ENCODE data around the gene SV2A.
"Not testable (repeated sequence)": the region's sequence is repeated elsewhere in the genome, so short reads cannot be mapped to it uniquely, and the experiment has no call there.

The SV2A gene

GRCh38 chr1:149917571-149918144 lies at the start of gene SV2A:
Gene SV2A (minus strand): TSS chr1:149917844. CDS start chr1:149913840, 4,004 bp downstream.
- peak; percentile 39 for DNase-seq (ENCODE audit: low read depth)

GRCh38 chr1:149967041-149967440 lies 49.4 kb upstream of the SV2A start:
- DNase-seq (ENCODE audit: low read depth), result no peak

DNA sequence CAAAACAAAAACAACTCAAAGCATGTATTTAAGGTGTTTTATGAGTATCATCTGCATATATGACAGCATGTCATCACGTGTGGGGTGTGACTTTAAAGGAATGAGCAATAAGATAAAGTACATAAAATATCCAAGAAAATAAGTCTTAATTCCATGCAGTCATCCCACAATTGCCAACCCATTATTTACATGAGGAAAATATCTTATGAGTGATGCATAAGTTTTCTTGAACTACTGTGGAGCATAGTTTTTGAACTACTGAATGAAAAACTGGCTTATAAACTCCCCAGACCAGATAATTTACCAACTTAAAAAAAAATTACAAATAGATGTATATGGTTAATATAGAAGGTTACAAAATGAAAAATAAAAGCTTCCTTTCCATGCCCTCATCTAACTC lies 48.8 kb upstream of the SV2A start:
- no peak for DNase-seq (ENCODE audit: low read depth)

GRCh38 chr1:149965440-149965839 lies 47.8 kb upstream of the SV2A start:
- DNase-seq (ENCODE audit: low read depth), result no peak

DNA sequence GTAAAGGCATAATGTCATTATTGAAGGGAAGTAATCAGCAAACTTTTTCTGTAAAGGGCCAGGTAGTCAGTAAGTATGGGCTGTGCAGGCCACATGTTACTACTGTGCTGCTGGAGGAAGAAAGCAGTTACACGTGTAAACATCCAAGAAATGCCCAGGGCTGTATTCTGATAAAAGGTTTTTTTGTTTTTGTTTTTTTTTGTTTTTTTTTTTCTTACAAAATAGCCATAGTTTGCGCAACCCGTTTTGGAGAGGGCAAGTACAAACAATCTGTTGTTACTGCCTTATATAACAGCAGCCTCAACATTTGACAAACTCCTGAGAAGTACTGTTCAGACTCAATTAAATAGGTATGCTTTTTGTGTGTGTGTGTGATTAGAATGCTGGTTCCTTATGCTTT lies 45.7 kb upstream of the SV2A start:
- no peak for DNase-seq (ENCODE audit: low read depth)

- DNase-seq (ENCODE audit: low read depth), result no peak
These were observed 45.1 kb upstream of the SV2A start for GRCh38 chr1:149962736-149963135.

- DNase-seq (ENCODE audit: low read depth), result no peak
These were observed 44.5 kb upstream of the SV2A start for GRCh38 chr1:149962039-149962647.

- not testable (repeated sequence) for DNase-seq (ENCODE audit: low read depth)
These were observed 39.9 kb upstream of the SV2A start for GRCh38 chr1:149957548-149957947.

- no peak for DNase-seq (ENCODE audit: low read depth)
These were observed 32.3 kb upstream of the SV2A start for GRCh38 chr1:149949911-149950310.

DNA sequence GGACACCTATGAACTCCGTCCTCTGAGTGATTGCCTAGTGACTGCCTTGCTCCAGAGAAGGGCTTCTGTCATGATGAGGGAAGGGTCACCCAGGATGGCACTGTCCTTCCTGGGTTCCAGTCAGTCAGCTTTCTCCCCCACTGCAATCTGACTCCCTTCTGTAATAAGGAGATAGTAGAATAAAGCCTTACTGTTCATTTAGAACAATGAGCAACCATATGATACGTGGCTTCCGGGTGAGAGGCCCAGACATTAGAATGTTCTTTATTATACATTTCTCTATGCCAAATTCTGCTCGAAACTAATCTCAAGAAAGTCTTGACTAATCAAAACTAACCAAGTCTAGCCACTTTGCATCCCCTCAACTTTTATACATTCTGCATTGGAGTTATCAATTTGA lies 27.6 kb upstream of the SV2A start:
- no peak for DNase-seq (ENCODE audit: low read depth)

- no peak for DNase-seq (ENCODE audit: low read depth)
These were observed 25.2 kb upstream of the SV2A start for GRCh38 chr1:149942885-149943284.

GRCh38 chr1:149942207-149942606 lies 24.6 kb upstream of the SV2A start:
- DNase-seq (ENCODE audit: low read depth), result no peak

DNA sequence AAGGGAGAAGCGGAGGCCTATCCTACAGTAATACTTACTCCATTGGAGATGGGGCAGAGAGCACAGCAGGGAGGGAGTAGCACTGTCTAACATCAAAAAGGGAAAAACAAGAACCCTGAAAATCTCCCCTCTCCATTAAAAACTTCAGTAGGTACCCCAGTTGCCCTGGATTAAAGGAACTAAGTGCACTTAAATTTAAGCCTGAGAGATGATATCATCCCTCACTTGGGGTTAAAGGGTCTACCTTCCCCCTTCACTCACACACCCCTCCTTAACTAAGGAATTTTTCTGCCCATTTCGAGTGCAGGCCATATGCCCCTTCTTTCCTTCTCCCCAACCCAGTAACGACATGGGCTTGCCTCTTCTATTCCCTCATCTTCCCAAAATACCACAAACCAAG lies 22.8 kb upstream of the SV2A start:
- no peak for DNase-seq (ENCODE audit: low read depth)

DNA sequence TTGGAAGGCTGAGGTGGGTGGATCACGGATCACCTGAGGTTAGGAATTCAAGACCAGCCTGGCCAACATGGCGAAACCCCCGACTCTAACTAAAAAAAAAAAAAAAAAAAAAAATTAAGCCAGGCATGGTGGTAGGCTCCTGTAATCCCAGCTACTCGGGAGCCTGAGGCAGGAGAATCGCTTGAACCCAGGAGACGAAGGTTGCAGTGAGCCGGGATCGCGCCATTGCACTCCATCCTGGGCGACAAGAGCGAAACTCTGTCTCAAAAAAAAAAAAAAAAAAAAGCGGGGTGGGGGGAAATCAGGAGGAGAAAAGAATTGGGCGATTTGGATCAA lies 21.0 kb upstream of the SV2A start:
- DNase-seq (ENCODE audit: low read depth), result not testable (repeated sequence)

- no peak for DNase-seq (ENCODE audit: low read depth)
These were observed 20.1 kb upstream of the SV2A start for GRCh38 chr1:149937759-149938158.

GRCh38 chr1:149936992-149937705 lies 19.5 kb upstream of the SV2A start:
- DNase-seq (ENCODE audit: low read depth), result no peak

DNA sequence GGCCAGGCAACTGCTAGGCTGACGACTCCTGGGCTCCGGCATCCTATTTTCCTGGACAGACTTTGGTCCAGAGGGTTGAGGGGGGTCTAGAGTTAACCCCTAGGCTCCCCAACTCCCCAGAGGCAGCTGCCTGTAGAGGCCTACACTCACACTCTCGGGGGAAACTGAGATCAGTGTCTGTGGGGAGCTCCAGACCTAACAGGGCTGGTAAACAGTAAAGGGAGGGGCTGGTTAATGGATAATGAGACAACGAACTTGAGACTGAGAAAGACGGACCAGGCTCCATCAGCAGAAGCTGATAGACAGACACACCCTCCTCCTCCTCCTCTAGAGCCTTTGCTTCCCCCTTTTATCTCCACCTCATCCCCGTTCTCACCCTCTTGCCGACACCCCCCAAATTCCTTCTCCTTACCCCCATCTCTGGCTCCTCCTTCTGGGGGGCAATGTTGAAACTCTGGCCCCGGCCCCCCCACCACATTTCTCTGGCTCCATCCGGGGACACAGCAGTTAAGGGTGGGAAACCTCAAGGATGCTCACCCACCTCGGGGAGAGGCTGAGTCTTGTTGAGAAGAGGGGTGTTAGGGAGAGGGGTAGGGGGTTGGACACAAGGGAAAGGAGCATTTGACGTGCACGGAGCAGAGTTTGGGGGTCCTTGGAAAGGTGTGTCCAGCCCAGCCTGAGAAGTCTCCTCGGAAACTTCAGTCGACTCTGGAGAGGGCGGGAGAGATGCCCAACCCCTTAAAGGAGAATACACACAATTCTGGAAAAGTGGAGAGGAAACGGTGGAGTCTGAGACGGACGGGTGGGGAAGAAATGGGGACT lies 18.7 kb upstream of the SV2A start, which contains the start of gene MTMR11:
MTMR11 (minus strand) TSS at position 710 of the 822 bp plus-strand sequence; CDS start at position 478, 232 bp downstream.
- DNase-seq (ENCODE audit: low read depth), result no peak

DNA sequence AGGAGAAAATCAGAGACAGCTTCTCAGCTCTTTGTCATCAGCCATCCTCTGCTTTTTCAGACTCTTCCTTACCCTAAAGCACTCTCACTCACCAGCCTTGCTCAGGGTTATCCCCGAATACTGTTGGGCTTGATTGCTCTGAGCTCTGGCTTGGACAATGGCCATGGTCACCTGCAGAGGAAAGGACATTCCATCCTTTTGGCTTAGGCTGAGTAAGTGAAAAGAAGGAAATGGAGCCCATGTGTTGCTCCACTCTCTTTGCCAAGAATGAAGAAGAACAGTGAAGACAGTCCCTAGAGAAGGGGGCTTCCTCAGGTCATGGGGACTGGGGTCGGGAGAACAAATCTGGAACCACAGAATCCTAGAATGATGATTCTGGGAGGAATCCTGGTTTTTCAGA lies 16.7 kb upstream of the SV2A start:
- DNase-seq (ENCODE audit: low read depth), result no peak

- DNase-seq (ENCODE audit: low read depth), result no peak
These were observed 15.6 kb upstream of the SV2A start for GRCh38 chr1:149933208-149933607.

DNA sequence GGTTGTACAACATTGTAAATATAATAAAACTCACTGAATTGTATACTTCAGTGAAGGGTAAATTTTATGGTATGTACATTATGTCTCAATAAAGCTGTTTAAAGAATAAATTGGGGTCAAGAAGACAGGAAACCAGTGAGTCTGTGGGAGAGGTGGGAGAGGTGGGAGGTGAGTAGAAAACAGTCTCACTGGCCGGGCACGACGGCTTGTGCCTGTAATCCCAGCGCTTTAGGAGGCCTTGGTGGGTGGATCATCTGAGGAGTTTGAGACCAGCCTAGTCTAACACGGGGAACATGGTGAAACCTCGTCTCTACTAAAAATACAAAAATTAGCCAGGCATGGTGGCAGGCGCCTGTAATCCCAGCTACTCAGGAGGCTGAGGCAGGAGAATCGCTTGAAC lies 14.8 kb upstream of the SV2A start:
- DNase-seq (ENCODE audit: low read depth), result no peak

GRCh38 chr1:149931212-149931790 lies 13.7 kb upstream of the SV2A start:
- DNase-seq (ENCODE audit: low read depth), result no peak

DNA sequence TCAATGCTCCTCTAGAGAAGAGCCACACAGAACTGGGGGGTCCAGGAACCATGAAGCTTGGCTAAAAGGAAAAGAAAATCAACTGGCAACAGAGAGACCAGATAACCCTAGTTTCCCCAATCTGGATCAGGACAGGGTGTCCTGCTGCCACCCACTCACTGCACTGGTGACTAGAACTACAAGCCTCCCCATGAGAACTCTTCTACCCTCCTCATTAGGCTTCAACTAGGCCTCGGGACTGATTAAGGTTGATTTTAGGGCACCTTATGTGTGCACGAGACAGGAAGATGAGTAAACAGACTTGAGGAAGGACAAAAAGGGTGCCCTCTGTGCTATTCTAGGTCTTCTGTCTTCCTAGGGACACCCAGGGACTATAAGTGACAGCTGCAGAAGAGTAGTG lies 12.2 kb upstream of the SV2A start:
- no peak for DNase-seq (ENCODE audit: low read depth)

- no peak for DNase-seq (ENCODE audit: low read depth)
These were observed 10.7 kb upstream of the SV2A start for GRCh38 chr1:149928401-149928724.
